Middle frontal gyrus (tissue), 1 donor: Measurements from ENCODE around the gene PRRC2C.

Source experiments
- DNase-seq: peaks from one replicate; pipeline ENCODE4 v3.0.0-alpha.2; 2015; ENCODE audit warnings: low spot score; ENCODE audit errors: extremely low spot score

PRRC2C gene

DNA sequence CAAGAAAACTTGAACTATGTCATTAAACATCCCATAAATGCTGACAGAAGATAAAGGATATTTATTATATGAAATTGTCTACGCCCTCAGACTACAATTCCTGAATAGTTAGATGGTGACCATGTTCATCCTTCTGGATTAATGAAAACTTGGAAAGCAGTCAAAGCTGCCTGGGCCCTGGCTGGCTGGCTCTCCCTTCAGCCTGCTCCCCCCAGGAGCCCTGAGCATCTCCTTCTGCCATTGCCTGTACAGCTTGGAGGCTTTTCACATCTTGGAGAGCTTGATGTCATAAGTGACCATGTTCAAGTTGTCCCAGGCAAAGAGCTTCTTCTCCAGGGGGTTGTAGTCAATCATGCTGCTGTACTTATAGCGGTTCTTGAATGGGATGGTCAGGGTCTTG, 150.3 kb downstream of the PRRC2C start:
- DNase-seq, result no peak

- no peak for DNase-seq
Observed at GRCh38 chr1:171636141-171636540, 150.8 kb downstream of the PRRC2C start.

DNA sequence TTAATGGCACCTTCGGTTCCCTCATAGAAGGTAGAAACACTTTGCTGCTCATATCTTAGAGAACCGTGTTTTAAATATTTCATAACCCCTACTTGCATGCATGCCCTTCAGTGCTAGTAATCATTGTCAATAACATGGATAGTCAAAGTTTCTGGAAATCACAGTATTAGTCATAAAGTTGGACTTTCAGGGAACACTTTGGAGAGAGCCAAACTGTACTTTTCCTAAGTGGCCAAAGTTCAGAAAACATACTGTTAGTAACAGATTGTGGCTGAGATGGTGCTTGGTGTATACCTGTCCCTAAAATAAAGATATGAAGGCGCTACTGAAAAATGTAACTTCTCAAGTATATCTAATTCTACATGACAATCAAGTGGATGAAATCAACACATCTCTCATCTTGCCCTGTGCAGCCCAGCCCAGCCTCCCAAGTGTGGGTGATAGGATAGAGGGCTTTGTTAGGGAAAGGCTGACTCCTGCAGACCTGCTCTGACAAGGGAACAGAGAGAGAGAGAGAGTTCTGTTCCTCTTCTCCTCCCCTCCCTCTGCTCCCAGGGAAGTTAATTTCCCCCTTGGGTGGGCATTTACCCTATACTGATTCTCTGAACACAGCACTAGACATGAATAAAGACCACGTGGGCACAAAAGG, 152.7 kb downstream of the PRRC2C start:
- DNase-seq, result no peak

- DNase-seq, result no peak
Observed at GRCh38 chr1:171640225-171640624, 154.9 kb downstream of the PRRC2C start.

- no peak for DNase-seq
Observed at GRCh38 chr1:171641076-171641864, 155.9 kb downstream of the PRRC2C start.

GRCh38 chr1:171642197-171642596, 156.9 kb downstream of the PRRC2C start:
- no peak for DNase-seq
